Measurements from ENCODE around the gene MAMDC2.

DNA sequence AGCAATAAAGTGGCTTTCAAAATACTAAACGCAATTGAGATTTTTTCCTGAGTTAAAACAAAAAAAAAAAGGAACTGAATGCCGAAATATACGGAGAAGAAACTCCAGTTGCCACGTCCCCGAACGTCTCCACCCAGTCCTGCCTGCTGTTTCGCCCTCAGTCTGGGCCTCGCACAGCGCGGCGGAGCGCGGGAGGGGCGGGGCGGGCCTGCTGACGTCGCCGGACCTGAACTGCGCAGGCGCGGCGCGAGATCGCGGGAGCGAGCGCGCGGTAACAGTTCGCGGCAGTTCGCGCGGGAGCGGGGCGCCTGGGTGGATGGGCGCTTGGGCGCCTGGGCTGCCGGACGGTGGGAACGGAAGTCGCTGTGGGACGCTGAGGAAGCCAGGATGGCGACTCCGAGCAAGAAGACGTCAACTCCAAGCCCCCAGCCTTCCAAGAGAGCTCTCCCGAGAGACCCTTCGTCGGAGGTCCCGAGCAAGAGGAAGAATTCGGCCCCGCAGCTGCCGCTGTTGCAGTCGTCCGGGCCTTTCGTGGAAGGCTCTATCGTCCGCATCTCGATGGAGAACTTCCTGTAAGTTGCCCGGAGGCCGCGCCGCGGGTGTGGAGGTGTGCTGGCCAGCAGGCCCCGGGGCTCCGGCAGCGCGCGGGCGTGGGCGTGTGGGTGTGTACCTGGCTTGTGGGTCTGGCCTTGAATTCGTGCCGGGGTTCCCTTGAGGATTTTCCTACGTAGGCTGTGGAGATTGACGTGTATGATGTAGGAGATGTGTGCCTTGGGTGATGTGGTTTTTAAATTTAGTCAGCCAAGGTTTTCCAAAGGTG lies 215.3 kb downstream of the MAMDC2 start, which contains the start of gene SMC5:
- TF ChIP-seq CTCF (IDR thresholded peaks at IDR 0.05) (no peak), POLR2A (IDR thresholded peaks at IDR 0.05) (peak; percentile 95)
